Stimulated activated CD8-positive, alpha-beta memory T cell treated with anti-CD3 and anti-CD28 coated beads, Interleukin-4, amount 100 ng/mL, for 24 hours (primary cell): ENCODE results near the gene CBX2.
A peak's percentile ranks its signal among the peaks of the same experiment; 100 is the strongest.

Source experiments
- DNase-seq: peaks from one replicate; pipeline ENCODE4 v3.0.0-alpha.2; 2020; ENCODE audit warnings: low read depth

Gene CBX2

DNA sequence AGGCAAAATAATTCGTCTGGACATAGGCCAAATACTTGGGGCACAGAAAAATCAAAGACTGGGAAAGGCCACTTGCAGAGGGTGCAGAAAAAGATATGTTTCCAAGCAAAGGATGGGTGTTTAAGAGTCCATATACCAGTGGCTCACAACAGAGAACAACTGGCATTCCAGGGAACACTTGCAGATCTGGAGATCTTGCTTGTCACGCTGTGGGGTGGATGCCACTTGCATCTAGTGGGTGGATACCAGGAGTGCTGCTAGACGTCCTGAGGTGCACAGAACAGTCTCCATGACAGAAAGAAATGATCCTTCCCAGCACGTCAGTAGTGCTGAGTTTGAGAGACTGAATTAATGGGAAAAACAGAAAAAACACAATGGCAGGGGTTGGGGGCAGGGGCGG lies 10.5 kb downstream of the CBX2 start:
- DNase-seq = no peak

DNA sequence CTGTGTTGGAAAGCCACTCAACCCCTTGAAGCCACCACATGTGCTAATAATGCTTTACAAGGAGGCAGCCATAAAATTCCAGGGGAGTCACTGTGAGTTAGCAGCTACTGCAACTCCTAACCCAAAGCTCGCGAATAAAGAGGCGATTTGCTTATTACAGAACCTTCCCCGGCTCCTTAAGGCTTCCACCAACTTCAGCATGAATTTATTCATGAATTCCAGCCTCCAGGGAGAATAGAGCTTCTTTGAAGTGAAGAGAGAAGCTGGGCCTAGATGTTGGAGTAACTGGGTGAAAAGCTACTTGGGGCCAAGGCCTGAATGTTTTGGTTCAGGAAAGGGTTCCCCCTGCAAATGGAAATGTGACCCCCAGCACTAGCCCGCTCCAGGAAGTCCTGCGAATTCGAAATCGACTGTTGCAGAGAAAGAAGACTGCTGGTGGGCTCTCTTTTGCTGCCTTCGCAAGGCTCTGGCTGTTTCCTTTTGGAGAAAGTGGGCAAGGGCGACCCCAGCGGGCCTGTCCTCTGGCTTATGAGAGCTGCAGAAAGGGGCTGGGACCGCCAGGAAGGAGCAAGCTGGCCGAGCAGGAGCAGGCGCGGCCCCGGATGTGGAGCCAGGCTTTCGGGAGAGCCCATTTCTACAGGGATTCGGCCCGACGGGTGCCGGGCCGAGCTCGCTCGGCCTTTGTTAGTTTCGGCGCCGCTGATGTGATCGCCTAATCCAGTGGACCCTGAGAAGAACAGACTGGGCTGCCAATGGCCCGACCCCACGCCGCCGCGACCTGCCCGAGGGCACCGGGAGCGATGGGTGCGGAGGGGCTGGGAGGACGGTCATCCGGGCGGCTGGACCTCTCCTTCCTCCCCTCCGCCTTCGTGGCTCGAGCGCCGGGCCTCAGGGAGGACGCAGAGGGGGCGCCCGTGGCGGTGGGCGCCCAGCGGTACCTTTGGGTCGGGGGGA lies 11.3 kb downstream of the CBX2 start:
- DNase-seq = no peak

DNA sequence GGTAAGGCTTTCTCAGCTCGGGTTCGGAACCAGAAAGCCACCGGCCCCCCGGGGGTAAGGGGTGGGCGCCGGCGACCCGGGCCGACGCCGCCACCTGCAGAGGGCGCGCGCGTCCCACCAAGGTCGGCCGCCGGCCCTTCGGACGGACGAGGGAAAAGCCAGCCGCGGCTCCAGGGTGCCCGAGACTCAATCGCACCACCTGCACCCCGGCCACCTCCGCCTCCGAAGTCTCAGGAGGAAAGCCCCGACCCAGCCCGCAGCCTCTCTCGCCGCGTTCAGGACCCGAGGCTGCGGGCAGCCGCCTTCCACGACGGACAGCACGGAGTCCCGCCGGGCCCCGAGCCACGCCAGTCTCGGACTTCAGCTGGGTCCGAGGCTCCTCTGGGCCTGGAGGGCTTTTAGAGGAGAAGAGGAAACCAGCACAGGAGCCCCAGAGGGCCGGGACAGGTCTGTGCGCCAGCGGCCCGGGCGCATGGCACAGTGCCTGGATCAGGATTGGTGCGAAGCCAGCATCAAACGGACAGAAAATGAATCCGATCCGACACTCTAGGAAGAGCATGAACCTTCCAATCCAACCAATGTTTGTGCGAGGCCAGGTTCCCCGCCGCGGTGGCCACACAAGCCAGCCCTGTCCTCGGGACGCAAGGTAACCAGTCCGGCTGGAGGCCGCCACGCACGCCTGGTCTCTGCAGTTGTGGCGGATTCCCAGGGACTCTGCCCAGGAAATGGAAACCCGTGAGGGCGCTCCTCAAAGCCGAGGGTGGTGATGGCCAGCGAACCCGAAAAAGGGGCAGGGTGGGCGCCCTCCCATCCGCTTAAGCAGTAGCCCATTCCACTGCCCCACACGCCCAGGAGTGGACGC lies 12.2 kb downstream of the CBX2 start:
- DNase-seq = no peak

DNA sequence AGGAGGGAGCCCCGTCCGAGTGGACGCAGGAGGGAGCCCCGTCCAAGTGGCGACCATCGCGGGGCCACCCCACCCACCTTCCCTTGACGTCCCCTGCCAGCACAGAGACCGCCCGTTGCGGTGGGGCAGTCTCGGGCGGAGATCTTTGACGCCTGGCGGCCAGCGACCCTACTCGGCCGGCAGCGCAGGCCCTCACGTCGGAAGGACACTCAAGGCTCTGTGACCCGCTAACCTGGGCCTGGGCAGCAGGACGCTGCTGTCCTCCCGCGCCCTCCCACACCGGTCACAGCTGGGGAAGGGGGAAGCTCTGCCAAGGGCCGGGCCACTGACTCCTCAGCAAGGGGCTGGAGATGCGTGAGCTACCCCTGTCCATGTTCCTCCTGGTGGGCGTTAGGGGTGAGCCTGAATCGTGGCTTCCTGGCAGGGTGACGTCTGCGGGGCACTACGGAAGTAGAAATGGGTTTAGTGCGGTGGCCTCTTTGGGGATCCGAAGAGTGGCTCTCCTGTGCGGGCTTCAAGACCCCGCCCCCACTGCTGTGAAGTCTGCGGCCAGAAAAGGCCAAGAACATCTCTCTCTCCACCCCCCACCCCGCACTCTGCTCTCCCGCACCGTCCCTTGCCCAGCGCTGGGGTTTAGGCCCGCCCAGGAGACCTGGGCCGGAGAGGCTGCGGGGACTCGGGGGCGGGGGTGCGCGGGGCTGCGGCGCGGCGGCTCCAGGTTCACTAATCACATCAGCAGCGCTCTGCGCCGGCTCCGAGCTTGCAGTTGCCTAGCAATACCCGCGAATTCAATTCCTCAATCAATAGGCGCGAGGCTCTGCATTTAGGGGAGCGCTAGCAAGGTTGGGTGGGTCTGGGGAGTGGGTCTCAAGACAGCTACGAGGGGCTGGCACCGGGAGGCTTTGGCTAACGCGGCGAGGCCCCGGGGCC lies 13.1 kb downstream of the CBX2 start:
- DNase-seq = no peak

DNA sequence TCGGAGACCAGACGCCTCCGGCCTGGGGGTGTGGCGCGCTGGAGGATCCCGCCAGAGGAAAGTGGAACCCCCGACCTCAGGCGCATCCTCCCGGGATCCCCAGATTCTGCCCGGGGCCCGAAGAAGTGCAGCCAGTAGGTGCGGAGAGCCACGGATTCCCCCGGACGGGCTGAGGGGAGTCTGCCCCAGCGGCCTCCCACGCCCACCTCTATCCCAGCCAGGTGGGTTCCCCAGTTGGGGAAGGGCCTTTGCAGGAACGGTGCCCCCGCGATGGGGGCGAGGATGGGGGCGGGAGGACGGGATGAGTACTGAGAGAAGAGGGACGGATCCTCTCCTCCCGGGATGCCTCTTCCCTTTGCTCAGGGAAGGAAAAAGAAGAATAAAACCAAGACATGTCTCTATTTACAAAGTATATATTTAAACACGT lies 13.8 kb downstream of the CBX2 start:
- DNase-seq = no peak

DNA sequence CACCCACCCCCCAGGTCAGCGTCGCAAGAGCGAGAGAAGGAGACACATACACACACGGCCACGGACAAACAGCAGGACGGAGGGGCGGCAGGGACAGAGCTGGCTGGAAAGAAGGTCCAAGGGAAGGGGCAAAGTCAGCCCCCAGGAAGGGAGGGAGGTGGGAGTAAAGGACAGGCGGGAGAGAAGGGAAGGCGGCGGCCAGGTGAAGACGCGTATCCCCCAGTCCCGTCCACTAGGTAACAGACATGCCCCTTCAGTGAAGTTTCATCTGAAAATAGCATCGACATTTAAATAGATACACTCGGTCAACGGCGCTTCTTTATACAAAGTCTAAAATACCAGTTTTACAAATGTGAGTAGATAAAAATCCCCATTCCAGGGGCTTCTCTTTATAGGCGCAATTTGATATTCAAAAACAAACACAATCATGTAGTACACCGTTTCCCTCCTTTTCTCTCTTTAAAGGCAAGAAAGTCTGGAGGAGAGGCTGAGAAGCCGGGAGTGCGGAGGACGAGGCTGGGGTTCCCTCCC lies 14.5 kb downstream of the CBX2 start:
- DNase-seq = no peak

DNA sequence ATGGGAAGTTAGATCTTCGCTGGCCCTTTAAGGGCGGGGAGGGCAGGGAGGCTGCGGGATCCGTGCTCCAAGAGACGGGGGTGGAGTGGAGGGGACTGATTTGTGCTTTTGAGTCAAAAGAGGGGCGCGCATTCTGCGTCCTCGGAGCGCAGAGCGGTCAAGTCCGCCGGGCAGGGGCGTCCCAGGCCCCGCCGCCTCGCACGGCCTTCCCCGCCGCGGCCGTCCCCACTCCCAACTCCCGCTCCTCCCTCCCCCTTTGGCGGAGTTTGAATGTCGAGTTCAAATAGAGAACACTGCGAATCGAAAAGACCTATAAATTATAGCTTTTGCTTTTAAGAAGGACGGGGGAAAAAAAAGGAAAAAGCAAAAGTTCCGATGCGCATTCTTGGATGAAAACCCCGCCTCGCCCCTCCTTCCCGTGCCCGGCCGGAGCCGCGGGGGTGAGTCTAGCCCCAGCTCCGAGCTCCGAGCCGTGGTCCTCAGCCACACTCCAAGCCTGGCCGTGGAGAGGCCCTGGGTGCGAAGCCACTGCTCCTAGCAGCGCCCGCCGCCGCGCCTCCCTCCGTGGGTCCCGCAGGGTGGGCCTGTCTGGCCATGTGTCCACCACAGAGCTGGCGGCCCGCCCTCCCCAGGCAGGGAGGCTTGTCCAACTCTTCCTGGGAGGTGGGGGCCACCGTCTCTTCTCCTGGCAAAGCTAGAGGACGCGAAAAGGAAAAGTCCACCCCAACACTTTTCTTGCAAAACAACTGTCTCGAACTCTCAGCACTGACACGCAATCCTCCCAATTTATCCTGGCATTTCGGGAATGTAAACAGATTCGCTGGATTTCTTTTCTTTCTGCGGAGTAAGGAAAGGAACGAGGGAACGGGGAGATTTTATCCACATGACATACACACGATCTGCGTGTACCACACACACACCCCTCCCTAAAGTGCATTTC lies 15.3 kb downstream of the CBX2 start:
- no peak for DNase-seq

DNA sequence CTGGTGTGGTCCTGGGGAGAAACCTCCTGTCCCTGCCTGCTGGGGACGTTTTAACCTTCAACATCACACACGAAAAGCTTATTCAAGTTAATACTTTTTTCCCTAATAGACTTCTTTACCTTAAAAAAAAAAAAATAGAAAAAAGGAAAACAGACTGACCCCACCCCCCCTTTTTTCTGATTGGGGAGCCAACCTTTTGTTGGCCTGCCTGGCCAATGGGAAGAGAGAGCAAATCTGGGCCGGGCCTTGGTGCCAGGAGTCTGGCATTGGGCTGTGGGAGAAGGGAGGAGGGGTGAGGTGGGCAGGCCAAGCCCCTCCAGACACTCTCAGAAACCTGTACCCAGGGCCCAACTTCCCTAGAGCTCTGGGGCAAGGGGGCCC lies 16.0 kb downstream of the CBX2 start:
- no peak for DNase-seq

DNA sequence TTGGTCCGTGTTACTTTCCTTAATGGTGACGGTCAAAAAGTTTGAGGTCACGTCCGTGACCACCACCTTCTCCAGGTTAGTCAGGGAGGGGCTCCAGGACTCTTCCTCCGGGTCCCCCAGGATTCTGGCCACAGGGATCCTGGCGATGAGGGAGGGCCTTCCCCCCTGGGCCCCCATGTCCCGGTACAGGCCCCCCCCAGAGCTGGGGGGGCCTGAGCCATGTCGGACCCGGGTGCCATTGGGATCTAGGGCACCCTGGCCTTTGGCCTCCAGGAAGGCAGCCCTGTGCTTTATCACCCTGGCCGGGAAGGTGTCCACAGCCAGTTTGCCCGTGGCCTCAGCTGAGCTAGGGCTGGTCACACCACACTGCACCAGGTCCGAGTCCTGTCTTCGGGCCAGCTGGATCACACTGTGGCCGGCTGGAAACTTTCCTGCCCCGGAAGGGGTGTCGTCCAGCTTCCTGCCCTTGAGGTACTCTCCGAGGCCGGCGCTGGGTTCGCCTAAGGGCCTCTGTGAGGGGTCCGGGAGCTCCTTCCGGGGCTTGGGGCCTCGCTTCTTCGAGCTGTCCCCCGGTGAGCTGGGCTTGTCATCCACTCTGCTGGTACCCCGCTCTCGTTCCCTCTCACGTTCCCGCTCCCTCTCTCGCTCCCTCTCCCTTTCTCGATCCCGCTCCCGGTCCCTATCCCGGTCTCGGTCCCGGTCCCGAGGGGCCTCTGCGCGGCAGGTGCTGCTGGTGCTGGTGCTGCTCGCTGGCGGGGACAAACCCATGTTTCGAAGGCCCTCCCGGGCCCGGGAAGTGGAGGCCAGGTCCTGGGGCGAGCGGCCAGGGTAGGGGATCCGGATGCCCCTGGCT lies 16.9 kb downstream of the CBX2 start:
- DNase-seq = no peak

DNA sequence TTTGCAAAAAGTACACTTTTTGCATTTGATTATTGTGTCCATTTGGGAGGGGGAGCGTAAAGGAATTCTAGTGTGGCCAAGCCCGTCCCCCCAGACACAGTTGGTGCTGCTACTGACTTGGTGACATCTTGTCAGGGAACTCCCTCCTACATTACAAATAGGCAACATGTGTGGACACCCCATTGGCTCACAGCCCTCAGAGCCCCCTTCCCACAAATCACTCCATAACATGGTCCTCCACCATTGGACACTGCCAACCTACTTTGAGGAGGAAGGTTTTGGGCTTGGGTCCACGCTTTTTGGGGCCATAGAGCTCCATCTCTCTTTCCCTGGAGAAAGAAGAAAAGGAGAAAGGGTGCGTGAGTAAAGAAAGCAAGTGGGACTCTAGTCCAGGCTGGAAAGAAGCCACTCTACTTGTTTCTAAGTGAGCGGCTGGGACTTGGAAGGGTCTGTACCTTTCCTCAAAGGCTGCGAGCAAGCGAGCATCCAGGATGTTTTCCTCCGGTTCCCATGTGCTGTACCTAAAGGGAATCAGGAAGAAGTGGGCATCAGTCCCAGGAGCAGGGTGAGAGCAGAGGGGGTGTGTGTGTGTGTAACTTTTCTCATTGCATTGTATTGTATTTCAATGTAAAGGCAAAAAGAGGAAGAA lies 18.0 kb downstream of the CBX2 start:
- DNase-seq = no peak

DNA sequence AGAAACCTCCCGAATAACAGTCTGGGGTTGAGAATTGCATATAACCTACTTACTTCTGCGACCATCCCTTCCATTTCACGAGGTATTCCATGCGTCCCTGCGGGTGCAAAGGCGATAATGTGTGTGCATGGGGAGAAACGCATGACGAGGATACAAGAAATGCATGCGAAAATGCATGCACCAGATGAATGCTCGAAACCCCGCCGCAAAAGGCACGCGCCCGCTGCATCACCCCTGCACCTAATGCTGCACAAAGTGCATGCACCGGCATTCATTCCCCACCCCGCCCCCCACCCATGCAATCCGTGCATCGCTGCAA lies 18.5 kb downstream of the CBX2 start:
- DNase-seq = no peak

DNA sequence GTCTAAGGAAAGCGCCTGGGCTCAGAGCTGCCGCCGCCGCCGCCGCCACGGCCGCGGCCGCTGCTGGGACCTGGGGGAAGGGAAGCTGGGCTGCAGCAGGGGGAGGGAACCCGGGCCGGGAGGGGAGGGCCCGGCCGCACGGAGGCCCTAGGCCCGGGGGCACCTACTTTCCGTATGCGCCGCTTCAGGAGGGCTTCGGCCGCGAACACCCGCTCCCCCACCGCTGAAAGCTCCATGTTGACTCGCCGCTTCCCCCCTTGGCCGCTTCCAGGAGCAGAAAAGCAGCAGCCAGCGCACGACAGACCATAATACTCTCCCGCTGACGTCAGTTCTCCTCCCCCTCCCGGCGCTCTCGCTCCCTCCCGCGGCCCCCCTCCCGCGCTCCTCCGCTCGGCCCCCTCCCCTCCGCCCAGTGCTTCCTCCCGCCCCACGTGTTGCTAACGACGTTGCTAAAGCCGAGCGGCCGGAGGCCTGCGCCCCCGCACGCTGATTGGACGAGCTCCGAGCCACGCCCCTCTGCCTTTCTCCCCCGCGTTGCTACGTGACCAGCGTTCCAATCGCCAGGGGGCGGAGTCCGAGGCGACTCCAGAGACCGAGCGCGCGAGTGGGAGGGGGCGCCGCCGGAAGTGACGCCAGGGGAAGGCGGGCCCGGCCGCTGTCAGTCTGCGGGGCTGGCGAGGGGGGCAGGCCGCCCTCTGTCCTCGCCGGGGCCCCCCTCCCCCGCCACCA lies 19.0 kb downstream of the CBX2 start, which contains the start of gene CBX8:
Gene CBX8 (minus strand): TSS at position 315 of the 729 bp plus-strand sequence. CDS start 79 bp downstream, at position 236.
- DNase-seq = peak; percentile 99

DNA sequence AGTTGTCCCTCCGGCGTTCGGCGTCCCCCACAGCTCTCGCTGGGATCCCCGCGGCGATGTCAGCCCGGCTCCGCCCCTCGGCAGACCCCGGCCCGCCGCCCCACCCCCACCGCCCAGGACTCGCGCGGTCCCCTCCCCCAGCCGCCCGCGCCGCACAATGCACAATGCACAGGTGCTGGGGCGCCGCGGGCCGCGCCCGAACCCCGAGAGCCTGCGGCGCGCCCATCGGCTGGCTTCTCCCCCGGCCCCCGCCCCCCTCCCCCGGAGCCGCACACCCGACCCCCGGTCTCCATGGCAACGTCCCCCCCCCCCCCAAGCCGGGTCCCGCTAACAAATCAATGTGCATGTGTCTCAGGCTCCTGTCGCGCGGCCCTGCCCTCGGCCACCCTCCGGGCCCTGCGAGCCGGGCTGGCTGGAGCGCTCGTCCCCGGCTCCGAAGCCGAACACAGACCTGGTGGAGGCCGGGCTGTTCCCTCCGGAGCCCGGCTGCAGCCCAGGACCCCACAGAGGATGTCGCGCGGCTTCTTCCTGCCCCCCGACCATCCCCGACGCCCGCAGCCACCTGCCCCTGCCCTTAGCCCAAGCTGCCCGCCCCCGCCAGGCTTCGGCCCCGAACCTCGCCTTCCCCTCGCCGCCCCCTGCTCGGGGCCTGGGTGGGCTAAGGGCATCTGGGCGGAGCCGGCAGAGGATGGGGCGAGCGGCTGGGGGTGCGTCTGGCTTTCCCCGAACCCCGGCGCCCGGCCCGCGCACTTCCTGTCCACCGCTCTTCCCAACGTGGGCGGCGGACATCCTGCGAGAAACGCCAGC lies 19.7 kb downstream of the CBX2 start:
- DNase-seq = no peak

DNA sequence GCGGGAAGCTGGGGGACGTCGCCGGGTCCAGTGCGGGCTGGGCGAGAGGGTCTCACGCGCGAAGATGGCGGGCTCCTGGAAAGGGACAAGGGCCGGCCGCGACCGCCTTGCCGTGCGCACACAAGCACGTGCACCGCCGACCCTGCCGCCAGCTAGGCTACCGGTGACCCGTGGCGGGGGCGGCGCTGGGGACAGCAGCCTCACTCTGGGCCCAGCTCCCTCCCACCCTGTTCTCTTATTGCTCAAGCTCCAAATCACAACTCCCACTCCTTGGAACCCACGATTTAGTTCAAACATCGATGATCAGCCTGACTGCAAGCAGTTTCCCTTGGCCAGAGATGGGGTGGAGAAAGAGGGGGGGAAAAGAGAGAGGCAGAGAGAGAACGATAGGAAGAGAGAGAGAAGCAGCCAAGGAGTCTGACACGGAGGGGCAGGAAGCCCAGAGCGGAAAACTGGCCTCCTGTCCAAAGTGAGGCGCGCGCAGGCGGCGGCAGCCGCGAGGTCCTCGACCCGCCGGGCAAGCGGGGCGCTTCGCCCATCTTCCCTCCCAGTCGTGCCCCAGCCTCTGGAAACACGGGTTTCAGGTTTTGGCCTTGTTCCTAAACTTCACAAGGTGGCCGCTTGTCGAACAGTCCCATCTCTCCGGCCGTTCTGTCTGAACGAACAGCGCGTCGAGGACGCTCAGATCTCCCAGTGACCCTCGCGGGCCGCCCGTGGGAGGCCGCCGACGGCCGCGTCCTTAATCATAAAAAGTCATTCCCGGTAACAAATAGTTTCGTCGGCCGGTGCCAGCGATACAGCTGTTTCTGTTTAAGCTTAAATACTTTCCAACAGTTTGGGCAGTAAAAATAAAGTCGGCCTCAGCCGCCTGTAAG lies 20.6 kb downstream of the CBX2 start:
- no peak for DNase-seq

DNA sequence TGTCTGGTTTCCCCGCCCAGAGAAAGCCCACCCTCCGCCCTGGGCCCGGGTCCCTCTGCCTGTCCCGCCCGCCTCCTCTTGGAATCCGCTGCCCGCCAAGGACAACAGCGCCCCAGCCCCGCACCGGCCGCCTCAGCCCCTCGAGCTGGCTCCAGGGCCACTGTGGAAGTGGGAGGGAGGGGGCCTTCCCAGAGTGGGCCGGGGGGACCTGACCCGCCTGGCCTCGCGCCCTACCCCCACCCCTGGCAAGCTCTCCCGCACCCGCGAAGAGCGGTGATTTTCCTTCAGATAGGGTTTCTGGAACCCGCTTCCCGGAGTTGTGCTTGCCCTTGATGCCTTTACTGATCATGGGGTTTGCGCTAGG lies 21.2 kb downstream of the CBX2 start:
- DNase-seq = no peak

DNA sequence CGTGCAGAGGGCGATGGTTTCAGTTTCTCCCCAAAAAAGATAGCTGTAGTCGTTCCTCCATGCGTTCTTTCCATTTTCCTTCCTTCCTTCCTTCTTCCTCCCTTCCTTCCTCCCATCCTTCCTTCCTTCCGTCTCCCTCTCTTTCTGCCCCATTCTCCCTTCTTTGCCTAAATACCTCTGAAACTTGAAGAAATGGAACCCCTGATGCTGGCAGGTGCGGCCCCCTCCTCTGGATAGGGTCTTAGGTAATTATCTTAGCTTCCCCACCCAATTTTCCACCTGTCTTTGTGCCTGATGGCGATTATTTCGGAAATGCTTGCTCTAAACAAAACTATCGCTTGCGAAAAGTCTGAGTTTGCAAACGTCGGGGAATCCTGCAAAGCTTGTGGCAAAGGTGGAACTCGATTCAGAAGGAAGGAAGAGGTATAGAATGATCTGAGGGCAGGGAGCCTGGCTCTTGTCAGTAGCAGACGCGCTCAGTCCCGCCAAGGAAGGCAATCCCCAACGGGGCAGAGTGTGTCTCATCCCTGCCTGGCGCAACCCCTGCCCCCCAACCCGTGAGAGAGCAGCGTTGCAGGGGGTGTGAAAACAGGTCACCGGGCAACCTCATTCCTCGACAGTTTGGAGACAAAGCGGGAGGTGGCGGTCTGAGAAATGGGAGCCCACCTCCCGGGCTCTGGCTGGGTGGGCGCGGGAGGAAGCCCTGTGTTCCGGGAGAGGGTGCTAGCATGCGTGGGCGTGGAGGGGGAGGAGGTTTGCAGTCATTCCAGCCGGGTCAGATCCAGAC lies 21.8 kb downstream of the CBX2 start:
- DNase-seq = no peak
